PFSK-1 (cell line): Measurements from ENCODE around the gene SCARB1.

ENCODE experiments used
- FOXP2 ChIP-seq: optimal IDR thresholded peaks from 2 replicates; pipeline ENCODE3; 2011; ENCODE audit warnings: borderline replicate concordance, control low read depth, inconsistent platforms; ENCODE audit not compliant: insufficient read depth; ENCODE audit errors: extremely low read length, extremely low read depth
- POLR2AphosphoS5 ChIP-seq: IDR thresholded peaks from 2 replicates; pipeline ENCODE4 v1.6.1; 2012; ENCODE audit warnings: low read depth, mild to moderate bottlenecking, control low read depth, low read length, moderate library complexity
- SIN3A ChIP-seq: IDR thresholded peaks from 2 replicates; pipeline ENCODE4 v1.6.1; 2012; ENCODE audit warnings: mild to moderate bottlenecking, low read length, moderate library complexity, borderline replicate concordance; ENCODE audit not compliant: insufficient read depth
- TAF1 ChIP-seq: IDR thresholded peaks from 2 replicates; pipeline ENCODE4 v1.6.1; 2012; ENCODE audit warnings: low read length, control low read depth, borderline replicate concordance; ENCODE audit not compliant: insufficient read depth
- TF ChIP-seq, protein P1 (sequence below), 2 experiments: IDR thresholded peaks; 2 replicates each; pipeline versions ENCODE4 v1.6.1 to v1.8.0; 2011 to 2012; ENCODE audit warnings: low read depth in 2 of 2, low read length in 2 of 2, control low read depth in 1 of 2, inconsistent platforms in 1 of 2, mild to moderate bottlenecking in 1 of 2, moderate library complexity in 1 of 2; ENCODE audit not compliant: insufficient read depth in 1 of 2

Gene SCARB1

DNA sequence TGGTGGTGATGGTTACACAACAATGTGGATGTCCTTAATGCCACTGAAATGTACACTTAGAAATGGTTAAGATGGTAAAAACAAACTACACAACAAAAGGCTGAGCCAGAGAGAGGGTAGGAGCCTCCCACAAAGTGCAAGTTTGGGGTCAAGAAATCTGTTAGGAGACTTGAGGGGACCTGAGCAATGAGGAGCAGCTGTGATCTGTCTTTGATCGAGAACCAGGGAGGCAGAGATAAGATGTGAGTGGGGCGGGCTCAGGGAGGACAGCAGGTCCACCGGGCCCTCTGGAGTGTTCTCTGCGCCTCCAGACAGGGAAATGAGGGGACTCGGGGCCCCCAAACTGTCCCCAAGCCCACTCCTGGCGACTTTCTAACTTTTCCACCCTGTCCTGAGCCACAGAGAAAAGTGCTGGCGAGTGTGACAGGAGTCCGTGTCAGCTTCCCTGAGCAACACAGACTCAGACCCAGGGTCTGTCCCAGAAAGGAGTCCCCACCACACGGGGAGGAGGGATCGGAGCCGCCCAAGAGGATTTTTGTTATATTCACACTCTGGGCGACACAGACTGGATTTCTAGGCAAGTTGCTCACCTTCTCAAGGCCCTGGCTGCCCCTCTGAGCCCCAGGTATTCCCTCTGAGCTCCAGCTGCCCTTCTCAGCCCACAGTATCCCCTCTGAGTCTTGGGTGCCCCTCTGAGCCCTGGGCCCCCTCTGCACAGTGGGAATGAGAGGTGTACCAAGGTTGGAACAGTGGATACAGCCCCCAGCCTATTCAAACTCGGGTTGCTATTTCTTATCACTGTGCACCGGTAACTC lies 11.5 kb upstream of the SCARB1 start:
- TF ChIP-seq FOXP2 (no peak), TAF1 (no peak), SIN3A (no peak), POLR2AphosphoS5 (no peak)
- TF ChIP-seq, protein P1, sequence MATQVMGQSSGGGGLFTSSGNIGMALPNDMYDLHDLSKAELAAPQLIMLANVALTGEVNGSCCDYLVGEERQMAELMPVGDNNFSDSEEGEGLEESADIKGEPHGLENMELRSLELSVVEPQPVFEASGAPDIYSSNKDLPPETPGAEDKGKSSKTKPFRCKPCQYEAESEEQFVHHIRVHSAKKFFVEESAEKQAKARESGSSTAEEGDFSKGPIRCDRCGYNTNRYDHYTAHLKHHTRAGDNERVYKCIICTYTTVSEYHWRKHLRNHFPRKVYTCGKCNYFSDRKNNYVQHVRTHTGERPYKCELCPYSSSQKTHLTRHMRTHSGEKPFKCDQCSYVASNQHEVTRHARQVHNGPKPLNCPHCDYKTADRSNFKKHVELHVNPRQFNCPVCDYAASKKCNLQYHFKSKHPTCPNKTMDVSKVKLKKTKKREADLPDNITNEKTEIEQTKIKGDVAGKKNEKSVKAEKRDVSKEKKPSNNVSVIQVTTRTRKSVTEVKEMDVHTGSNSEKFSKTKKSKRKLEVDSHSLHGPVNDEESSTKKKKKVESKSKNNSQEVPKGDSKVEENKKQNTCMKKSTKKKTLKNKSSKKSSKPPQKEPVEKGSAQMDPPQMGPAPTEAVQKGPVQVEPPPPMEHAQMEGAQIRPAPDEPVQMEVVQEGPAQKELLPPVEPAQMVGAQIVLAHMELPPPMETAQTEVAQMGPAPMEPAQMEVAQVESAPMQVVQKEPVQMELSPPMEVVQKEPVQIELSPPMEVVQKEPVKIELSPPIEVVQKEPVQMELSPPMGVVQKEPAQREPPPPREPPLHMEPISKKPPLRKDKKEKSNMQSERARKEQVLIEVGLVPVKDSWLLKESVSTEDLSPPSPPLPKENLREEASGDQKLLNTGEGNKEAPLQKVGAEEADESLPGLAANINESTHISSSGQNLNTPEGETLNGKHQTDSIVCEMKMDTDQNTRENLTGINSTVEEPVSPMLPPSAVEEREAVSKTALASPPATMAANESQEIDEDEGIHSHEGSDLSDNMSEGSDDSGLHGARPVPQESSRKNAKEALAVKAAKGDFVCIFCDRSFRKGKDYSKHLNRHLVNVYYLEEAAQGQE (IDR thresholded peaks at IDR 0.05; ENCODE audit: insufficient read depth in 1 of 2, low read depth in 2 of 2, low read length in 2 of 2): no peak

DNA sequence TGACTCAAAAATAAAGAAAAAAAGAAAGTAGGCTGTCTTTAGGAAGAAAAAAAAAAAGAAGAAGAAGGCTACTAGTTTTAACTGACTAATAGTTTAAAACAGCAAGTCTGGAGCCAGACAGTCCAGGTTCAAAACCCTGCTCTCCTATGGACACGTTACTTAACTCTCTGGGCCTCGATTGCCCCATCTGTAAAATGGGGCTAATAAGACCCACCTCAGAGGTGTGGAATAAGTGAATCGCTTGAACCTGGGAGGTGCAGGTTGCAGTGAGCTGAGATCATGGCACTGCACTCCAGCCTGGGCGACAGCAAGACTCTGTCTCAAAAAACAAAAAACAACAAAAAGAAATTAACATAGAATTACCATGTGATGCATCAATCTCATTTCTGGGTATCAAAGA lies 10.5 kb upstream of the SCARB1 start:
- TF ChIP-seq, protein P1 (IDR thresholded peaks at IDR 0.05; ENCODE audit: insufficient read depth in 1 of 2, low read depth in 2 of 2, low read length in 2 of 2): no peak
- no peak for TF ChIP-seq TAF1
- TF ChIP-seq POLR2AphosphoS5: no peak
- no peak for TF ChIP-seq FOXP2
- no peak for TF ChIP-seq SIN3A

DNA sequence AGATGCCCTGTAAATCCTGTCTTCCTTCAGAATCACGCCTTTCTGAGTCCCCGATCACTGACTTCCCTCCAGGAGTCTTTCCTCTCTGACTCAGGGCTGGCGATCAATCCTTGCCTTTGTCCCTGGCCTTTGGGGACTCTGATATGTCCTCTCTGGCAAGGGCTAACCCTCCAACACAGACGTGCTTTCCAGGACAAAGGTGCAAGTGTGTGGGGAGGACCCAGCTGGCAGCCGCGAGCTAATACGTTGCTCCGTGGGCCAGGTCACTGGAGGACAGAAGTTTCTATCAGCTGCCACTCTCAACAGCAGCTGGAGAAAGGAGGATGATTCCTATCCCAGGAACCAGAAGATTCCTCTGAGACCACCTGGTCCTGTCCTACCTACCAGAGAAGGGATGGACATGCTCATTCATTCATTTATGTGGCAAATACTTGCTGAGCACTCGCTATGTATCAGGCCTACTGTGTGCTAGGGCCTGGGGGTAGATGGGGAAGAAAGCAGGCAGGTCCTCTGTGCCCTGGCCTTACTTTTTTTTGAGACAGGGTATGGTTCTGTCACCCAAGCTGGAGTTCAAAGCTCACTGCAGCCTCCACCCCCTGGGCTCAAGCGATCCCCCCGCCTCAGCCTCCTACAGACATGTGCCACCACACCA lies 8.5 kb upstream of the SCARB1 start:
- TF ChIP-seq TAF1 (no peak), SIN3A (no peak), POLR2AphosphoS5 (no peak), FOXP2 (no peak)
- TF ChIP-seq, protein P1 (IDR thresholded peaks at IDR 0.05; ENCODE audit: insufficient read depth in 1 of 2, low read depth in 2 of 2, low read length in 2 of 2): no peak

DNA sequence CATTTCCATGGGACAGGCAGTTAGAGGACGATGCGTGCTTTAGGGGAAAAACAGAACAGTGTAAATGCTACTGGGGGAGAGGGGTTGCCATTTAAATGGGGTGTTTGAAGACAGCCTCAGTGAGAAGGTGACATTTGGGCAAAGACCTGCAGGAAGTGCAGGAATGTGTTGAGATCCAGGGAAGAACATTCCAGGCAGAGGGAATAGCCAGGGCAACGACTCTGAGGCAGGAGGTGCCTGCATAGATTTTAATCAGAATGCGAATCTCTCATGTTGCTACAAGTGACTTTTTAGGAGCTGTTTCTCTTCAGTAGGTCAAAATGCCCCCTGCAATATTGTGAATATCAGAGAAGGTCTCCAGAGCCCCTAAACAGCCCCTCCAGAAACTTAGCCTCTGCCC lies 7.6 kb upstream of the SCARB1 start:
- TF ChIP-seq FOXP2: no peak
- no peak for TF ChIP-seq POLR2AphosphoS5
- no peak for TF ChIP-seq TAF1
- TF ChIP-seq, protein P1 (IDR thresholded peaks at IDR 0.05; ENCODE audit: insufficient read depth in 1 of 2, low read depth in 2 of 2, low read length in 2 of 2): no peak
- TF ChIP-seq SIN3A: no peak
